Measurements from ENCODE around the gene FRY.

DNA sequence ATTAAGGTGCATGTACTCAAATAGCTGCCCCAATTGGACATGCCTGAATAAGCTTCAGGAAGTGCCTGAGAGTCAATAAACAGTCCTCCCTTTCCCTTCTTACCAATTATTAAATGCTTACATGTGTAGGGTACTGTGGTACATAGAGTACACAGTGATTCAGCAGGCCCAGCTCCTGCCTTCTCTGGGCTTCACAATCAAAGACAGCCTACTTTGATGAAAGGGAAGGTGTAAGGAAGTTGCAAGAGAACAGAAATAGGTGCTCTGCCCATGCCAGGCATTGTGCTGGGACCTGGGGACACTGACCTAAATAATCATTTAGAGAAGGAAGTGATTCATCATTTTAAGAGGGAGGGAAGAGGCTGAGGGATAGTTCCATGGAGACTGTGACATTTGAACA is 17.2 kb downstream of the FRY start:
- TF ChIP-seq REST (IDR thresholded peaks at IDR 0.05; ENCODE audit: low read depth, low read length): no peak
- TF ChIP-seq, protein P1, sequence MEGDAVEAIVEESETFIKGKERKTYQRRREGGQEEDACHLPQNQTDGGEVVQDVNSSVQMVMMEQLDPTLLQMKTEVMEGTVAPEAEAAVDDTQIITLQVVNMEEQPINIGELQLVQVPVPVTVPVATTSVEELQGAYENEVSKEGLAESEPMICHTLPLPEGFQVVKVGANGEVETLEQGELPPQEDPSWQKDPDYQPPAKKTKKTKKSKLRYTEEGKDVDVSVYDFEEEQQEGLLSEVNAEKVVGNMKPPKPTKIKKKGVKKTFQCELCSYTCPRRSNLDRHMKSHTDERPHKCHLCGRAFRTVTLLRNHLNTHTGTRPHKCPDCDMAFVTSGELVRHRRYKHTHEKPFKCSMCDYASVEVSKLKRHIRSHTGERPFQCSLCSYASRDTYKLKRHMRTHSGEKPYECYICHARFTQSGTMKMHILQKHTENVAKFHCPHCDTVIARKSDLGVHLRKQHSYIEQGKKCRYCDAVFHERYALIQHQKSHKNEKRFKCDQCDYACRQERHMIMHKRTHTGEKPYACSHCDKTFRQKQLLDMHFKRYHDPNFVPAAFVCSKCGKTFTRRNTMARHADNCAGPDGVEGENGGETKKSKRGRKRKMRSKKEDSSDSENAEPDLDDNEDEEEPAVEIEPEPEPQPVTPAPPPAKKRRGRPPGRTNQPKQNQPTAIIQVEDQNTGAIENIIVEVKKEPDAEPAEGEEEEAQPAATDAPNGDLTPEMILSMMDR (IDR thresholded peaks at IDR 0.05 in 2 of 3, conservative IDR thresholded peaks at IDR 0.05 in 1 of 3; ENCODE audit: control insufficient read depth in 2 of 3, extremely low read depth in 1 of 3, insufficient read depth in 1 of 3, low read depth in 3 of 3, low read length in 3 of 3): no peak
